ENCODE results near the gene CAMKV. TPM values are rescaled to one million over a fixed set of nuclear protein-coding genes. Genes with fewer than 3 reads are reported as not detected.

The CAMKV gene
- total and polyA plus RNA-seq, 8 donors = 0.03 to 1.5 TPM; not detected in 6

DNA sequence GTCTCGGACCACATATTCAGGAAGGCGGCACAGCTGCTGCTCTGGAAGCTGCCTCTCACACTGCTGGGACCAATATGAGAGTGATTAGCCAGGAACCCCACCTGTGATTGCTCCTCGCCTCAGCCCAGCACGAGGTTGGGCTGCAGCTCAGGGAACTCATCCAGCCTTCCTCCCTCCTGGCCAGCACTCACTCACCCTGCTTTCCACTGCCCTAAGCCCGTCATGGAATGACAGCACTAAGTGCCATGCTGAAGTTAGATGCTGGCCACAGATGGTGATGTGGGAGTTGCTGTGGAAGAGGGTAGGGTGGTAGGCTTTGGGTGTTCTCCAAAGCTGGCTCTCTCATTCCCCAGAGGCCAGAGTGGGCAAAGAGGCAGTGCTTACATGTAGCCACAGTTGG lies 26.6 kb upstream of the CAMKV start:
- no peak overlapping the region for H3K27ac ChIP-seq
- H3K4me3 ChIP-seq = no peak overlapping the region
- WGBS, 5 donors = 82 to 92% (median 86%) methylated on average over 1 to 5 of the region's 5 CpGs
- no peak for DNase-seq
- no peaks in the 10 kb centered on the region for H3K27me3 ChIP-seq
- H3K36me3 ChIP-seq = peaks cover 19 to 69% (median 64%) of the 10 kb centered on the region in 4 donors
- intact Hi-C loops (cut with DNase I; ENCODE audit: low total_unique reads) = no loop called here
- no peak for TF ChIP-seq EP300 (IDR thresholded peaks at IDR 0.05)
- TF ChIP-seq POLR2A (IDR thresholded peaks at IDR 0.05) = no peak
- no peak for TF ChIP-seq POLR2AphosphoS5 (IDR thresholded peaks at IDR 0.05)
- TF ChIP-seq CTCF (IDR thresholded peaks at IDR 0.05) = no peak
- peaks cover 9 to 35% (median 20%) of the 10 kb centered on the region in 4 donors for H3K4me1 ChIP-seq
- no peaks in the 10 kb centered on the region for H3K9me3 ChIP-seq

DNA sequence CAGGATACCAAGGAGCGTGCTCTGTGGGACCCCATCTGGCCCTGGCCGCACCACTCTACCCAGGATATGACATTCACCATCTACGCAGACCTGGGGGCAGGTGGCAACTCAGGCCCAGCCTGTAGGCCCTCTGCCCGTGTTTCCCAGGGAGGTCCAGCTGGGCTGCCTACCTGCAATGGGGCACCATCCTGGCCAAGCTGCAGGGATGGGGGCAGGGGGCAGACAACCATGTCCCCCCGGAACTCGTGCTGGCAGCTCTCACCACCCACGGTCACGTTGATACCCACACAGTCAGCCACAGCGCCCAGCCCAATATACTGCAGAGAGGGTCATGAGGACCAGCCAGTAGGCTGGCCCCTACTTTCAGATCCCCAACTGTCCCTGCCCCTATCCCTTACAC lies 26.1 kb upstream of the CAMKV start:
- intact Hi-C loops (cut with DNase I; ENCODE audit: low total_unique reads) = no loop called here
- Histone ChIP-seq H3K4me1 (peaks cover 5 to 29% (median 15%) of the 10 kb centered on the region in 4 donors), H3K27ac (no peak overlapping the region), H3K27me3 (no peaks in the 10 kb centered on the region), H3K9me3 (no peaks in the 10 kb centered on the region), H3K36me3 (peaks cover 19 to 75% (median 69%) of the 10 kb centered on the region in 4 donors), H3K4me3 (no peak overlapping the region)
- DNase-seq = no peak
- TF ChIP-seq POLR2A (IDR thresholded peaks at IDR 0.05) = no peak
- TF ChIP-seq CTCF (IDR thresholded peaks at IDR 0.05) = no peak
- no peak for TF ChIP-seq EP300 (IDR thresholded peaks at IDR 0.05)
- no peak for TF ChIP-seq POLR2AphosphoS5 (IDR thresholded peaks at IDR 0.05)
- 93 to 100% (median 94%) methylated on average over 2 to 9 of the region's 9 CpGs for WGBS, 5 donors

- DNase-seq = no peak
- intact Hi-C loops (cut with DNase I; ENCODE audit: low total_unique reads) = no loop called here
- Histone ChIP-seq H3K9me3 (no peaks in the 10 kb centered on the region), H3K27me3 (no peaks in the 10 kb centered on the region), H3K36me3 (peaks cover 9 to 77% (median 59%) of the 10 kb centered on the region in 4 donors), H3K27ac (no peak overlapping the region), H3K4me1 (no peaks in the 10 kb centered on the region), H3K4me3 (no peak overlapping the region)
- WGBS, 5 donors = 79 to 89% (median 83%) methylated on average over 10 of the region's 10 CpGs
- TF ChIP-seq POLR2AphosphoS5 (IDR thresholded peaks at IDR 0.05) = no peak
- no peak for TF ChIP-seq EP300 (IDR thresholded peaks at IDR 0.05)
- TF ChIP-seq CTCF (IDR thresholded peaks at IDR 0.05) = no peak
- no peak for TF ChIP-seq POLR2A (IDR thresholded peaks at IDR 0.05)
These were observed 19.6 kb upstream of the CAMKV start for GRCh38 chr3:49889296-49889695.

DNA sequence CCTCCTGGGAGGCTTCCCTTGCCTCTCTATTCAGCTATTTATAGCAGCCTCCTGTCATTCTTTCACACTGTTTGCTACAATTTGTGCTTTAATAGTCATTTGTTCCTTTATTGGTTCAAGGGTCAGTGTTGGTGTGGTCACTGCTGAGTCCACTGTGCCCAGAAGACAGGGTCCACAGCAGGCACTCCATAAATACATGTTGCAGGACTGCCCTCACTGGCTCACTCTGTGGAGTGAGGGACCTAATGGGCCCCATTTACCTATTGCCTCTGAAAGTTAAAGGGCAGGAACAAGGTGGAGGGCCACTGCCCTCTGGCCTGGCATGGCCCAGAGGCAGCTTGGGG lies 17.2 kb upstream of the CAMKV start:
- Histone ChIP-seq H3K4me1 (peaks cover 6 to 9% (median 7%) of the 10 kb centered on the region in 4 donors), H3K9me3 (no peaks in the 10 kb centered on the region), H3K27me3 (no peaks in the 10 kb centered on the region), H3K4me3 (no peak overlapping the region), H3K27ac (no peak overlapping the region), H3K36me3 (peaks cover 9 to 54% (median 42%) of the 10 kb centered on the region in 4 donors)
- TF ChIP-seq POLR2AphosphoS5 (IDR thresholded peaks at IDR 0.05) (no peak), CTCF (IDR thresholded peaks at IDR 0.05) (no peak)
- no peak for DNase-seq
- intact Hi-C loops (cut with DNase I; ENCODE audit: low total_unique reads) = no loop called here
